ENCODE measurements around the gene HLA-DMA. TPM values are rescaled to one million over a fixed set of nuclear protein-coding genes. Genes with fewer than 3 reads are reported as not detected.
"Not testable (repeated sequence)": the region's sequence is repeated elsewhere in the genome, so short reads cannot be mapped to it uniquely, and the experiment has no call there.

The HLA-DMA gene
- total RNA-seq, 3 donors from 2014 or later: 12.4 to 48.5 (median 27.7) TPM

GRCh38 chr6:32945108-32945760 is 7.7 kb downstream of the HLA-DMA start:
- TF ChIP-seq CTCF (IDR thresholded peaks at IDR 0.05): no peak
- peaks cover 19% of the 10 kb centered on the region for H3K4me1 ChIP-seq (ENCODE audit: low read depth)
- no peak overlapping the region for H3K4me3 ChIP-seq
- no peaks in the 10 kb centered on the region for H3K36me3 ChIP-seq (ENCODE audit: low read depth)
- peaks cover 3% of the 10 kb centered on the region for H3K9me3 ChIP-seq
- peak; percentile 79 for ATAC-seq
- peak; percentile 53 to 72 (median 69) for DNase-seq
- intact Hi-C loops (cut with DNase I, micrococcal nuclease): loop anchor here in 1 of 2 donors (10.0 kb wide), 1 partner anchor 60 kb away; no protein-coding TSS in a partner anchor

DNA sequence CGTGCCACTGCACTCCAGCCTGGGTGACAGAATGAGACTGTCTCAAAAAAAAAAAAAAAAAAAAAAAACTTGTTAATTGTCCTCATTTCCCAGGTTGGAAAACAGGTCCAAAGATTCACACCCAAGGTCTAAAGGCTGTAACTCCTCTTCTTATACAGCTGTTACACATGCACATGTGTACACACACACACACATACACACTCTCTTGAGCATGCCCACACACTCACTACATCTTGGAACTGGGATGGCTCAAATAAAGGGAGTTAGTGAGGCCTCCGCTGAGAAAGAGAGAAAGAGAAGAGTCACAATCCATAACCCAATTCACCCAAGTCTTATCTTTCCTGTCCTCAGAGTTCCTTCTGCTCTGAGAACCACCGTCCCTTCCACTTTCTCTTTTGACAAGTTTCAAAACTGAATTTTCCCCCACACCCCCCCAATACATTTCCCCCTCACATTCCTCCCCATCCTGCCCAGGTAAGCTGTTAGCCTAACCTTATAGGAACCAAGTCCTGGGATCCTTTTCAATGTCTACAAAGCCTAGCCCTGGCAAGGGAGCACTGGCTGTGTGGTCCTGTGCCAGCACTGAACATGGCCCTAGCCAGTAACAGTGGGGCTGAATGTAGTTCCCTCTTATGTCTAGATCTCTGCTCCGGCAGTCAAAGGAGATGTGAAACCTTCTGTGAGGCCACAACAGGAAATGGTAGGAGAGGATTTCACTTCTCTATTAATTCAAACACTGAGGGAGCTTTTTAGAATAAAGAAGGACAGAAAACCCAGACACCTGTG is 8.8 kb downstream of the HLA-DMA start:
- intact Hi-C loops (cut with DNase I, micrococcal nuclease): loop anchor here in 1 of 2 donors (10.0 kb wide), 1 partner anchor 59 kb away; no protein-coding TSS in a partner anchor
- peak in 1 of 3 donors; percentile 48 for DNase-seq
- no peak for TF ChIP-seq CTCF (IDR thresholded peaks at IDR 0.05)
- H3K36me3 ChIP-seq (ENCODE audit: low read depth): no peaks in the 10 kb centered on the region
- H3K4me1 ChIP-seq (ENCODE audit: low read depth): peaks cover 19% of the 10 kb centered on the region
- peak; percentile 45 for ATAC-seq
- H3K4me3 ChIP-seq: no peak overlapping the region
- peaks cover 3% of the 10 kb centered on the region for H3K9me3 ChIP-seq

DNA sequence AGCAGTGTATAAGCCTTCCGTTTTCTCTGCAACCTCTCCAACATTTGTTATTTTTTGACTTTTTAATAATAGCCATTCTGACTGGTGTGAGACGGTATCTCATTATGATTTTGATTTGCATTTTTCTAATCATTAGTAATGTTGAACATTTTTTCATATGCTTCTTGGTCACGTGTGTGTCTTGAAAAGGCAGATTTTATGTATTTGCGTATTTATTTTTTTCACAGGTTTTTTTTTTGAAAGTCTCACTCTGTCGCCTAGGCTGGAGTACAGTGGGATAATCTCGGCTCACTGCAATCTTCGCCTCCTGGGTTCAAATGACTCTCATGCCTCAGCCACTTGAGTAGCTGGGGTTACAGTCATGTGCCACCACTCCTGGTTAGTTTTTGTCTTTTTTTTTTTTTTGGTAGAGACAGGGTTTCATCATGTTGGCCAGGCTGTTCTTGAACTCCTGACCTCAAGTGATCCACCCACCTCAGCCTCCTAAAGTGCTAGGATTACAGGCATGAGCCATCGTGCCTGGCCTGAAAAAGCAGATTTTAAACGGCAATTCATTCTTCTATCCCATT is 10.3 kb downstream of the HLA-DMA start:
- intact Hi-C loops (cut with DNase I, micrococcal nuclease): loop anchor here in 1 of 2 donors (10.0 kb wide), 1 partner anchor 58 kb away; no protein-coding TSS in a partner anchor
- not testable (repeated sequence) for H3K9me3 ChIP-seq; H3K36me3 ChIP-seq (ENCODE audit: low read depth); H3K4me3 ChIP-seq; ATAC-seq; DNase-seq
- H3K4me1 ChIP-seq (ENCODE audit: low read depth): peaks cover 19% of the 10 kb centered on the region

- TF ChIP-seq CTCF (IDR thresholded peaks at IDR 0.05): no peak
- Histone ChIP-seq H3K4me1 (ENCODE audit: low read depth) (peaks cover 19% of the 10 kb centered on the region), H3K4me3 (no peak overlapping the region), H3K36me3 (ENCODE audit: low read depth) (no peaks in the 10 kb centered on the region), H3K9me3 (peaks cover 3% of the 10 kb centered on the region)
- DNase-seq (peak in 1 of 3 donors; percentile 26), ATAC-seq (peak; percentile 51)
- intact Hi-C loops (cut with DNase I, micrococcal nuclease): loop anchor here in 1 of 2 donors (10.0 kb wide), 1 partner anchor 56 kb away; no protein-coding TSS in a partner anchor
These were observed 11.6 kb downstream of the HLA-DMA start for GRCh38 chr6:32941214-32941768.

DNA sequence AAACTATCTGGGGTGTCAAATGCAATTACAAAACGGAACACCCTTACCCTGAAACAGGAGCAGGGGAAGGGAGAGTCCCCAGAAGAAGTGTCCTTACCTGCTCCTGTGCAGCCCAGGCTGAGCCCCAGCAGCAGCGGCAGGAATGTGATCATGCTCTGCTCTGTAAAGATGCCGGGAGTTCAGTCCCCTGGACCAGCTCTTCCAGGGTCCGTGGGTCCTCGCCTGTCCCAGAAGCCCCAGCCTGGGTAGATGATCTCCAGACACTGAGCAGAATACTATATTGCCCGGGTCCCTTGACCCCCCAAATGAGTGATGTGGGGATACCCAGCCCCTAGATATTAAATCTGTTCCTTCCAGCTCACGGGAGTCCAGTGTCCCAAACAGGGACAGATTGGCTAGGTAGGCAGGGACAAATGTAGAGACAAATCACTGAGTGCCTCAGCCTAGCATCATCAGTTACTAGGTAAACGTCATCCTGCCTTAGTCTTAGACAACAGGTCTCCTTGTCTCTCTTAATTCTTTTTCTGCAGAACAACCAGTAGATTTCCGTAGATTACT is 12.2 kb downstream of the HLA-DMA start, which contains the start of gene HLA-DMB:
TSS of gene HLA-DMB (minus strand) at position 373 of the 558 bp plus-strand sequence. CDS start at position 152, 221 bp downstream.
- peak; percentile 90 for ATAC-seq

More for the DNA sequence above, 12.2 kb downstream of the HLA-DMA start, which contains the start of gene HLA-DMB:
- no peak for TF ChIP-seq CTCF (IDR thresholded peaks at IDR 0.05)
- no peaks in the 10 kb centered on the region for H3K36me3 ChIP-seq (ENCODE audit: low read depth)
- peak in 1 of 3 donors; percentile 80 for DNase-seq
- intact Hi-C loops (cut with DNase I, micrococcal nuclease): loop anchor here in 1 of 2 donors (10.0 kb wide), 1 partner anchor 56 kb away; no protein-coding TSS in a partner anchor
- H3K4me1 ChIP-seq (ENCODE audit: low read depth): peaks cover 19% of the 10 kb centered on the region
- H3K9me3 ChIP-seq: no peaks in the 10 kb centered on the region
- no peak within 1 kb of the TSS for H3K4me3 ChIP-seq
